HG02610 (cell line): ENCODE results near the gene PPP3CB.
"Not testable (repeated sequence)": the region's sequence is repeated elsewhere in the genome, so short reads cannot be mapped to it uniquely, and the experiment has no call there.

Experiments
- ATAC-seq: cut with Tn5 transposase; IDR thresholded peaks from one replicate; pipeline ENCODE4 v1.9.1; 2021; ENCODE audit warnings: mild to moderate bottlenecking, moderate library complexity; ENCODE audit not compliant: unreplicated experiment

PPP3CB gene

GRCh38 chr10:73423309-73423708 is 72.5 kb downstream of the PPP3CB start:
- no peak for ATAC-seq

- no peak for ATAC-seq
Measured at GRCh38 chr10:73416571-73416970, 79.3 kb downstream of the PPP3CB start.

GRCh38 chr10:73414230-73414945 is 81.4 kb downstream of the PPP3CB start:
- ATAC-seq = peak; percentile 26

GRCh38 chr10:73413528-73414229 is 82.1 kb downstream of the PPP3CB start, which contains the start of gene ANXA7:
Gene ANXA7, minus strand, starts transcription at chr10:73414058. Its CDS starts 13,202 bp downstream, at chr10:73400856.
- ATAC-seq = peak; percentile 90

- ATAC-seq = peak; percentile 11
Measured at GRCh38 chr10:73413108-73413527, 82.7 kb downstream of the PPP3CB start.

- ATAC-seq = no peak
Measured at GRCh38 chr10:73410897-73411296, 84.9 kb downstream of the PPP3CB start.

- no peak for ATAC-seq
Measured at GRCh38 chr10:73408978-73409521, 86.8 kb downstream of the PPP3CB start.

GRCh38 chr10:73408061-73408460 is 87.8 kb downstream of the PPP3CB start:
- no peak for ATAC-seq

- ATAC-seq = no peak
Measured at GRCh38 chr10:73407495-73407894, 88.3 kb downstream of the PPP3CB start.

- ATAC-seq = no peak
Measured at GRCh38 chr10:73406846-73407245, 89.0 kb downstream of the PPP3CB start.

GRCh38 chr10:73405556-73405955 is 90.3 kb downstream of the PPP3CB start:
- no peak for ATAC-seq

GRCh38 chr10:73404690-73405089 is 91.1 kb downstream of the PPP3CB start:
- no peak for ATAC-seq

- ATAC-seq = no peak
Measured at GRCh38 chr10:73401636-73402035, 94.2 kb downstream of the PPP3CB start.

GRCh38 chr10:73399063-73399462 is 96.8 kb downstream of the PPP3CB start:
- ATAC-seq = no peak

GRCh38 chr10:73398024-73398423 is 97.8 kb downstream of the PPP3CB start:
- ATAC-seq = no peak

- ATAC-seq = not testable (repeated sequence)
Measured at GRCh38 chr10:73394325-73394724, 101.5 kb downstream of the PPP3CB start.

GRCh38 chr10:73388228-73388627 is 107.6 kb downstream of the PPP3CB start:
- ATAC-seq = no peak

GRCh38 chr10:73386583-73386982 is 109.2 kb downstream of the PPP3CB start:
- ATAC-seq = no peak
